NCI-H2081 treated with DMSO at 0.1 percent for 48 hours (cell line): ENCODE results near the gene RAB20.
"Not testable (repeated sequence)": the region's sequence is repeated elsewhere in the genome, so short reads cannot be mapped to it uniquely, and the experiment has no call there.

Experiments
- DNase-seq: peaks from one replicate; lab custom pipeline; 2025; lab: John Stamatoyannopoulos, UW

The RAB20 gene

GRCh38 chr13:110509971-110510786 is 51.3 kb downstream of the RAB20 start:
- no peak for DNase-seq

GRCh38 chr13:110509478-110509926 is 52.0 kb downstream of the RAB20 start:
- no peak for DNase-seq

- DNase-seq: no peak
Measured at GRCh38 chr13:110507678-110508381, 53.7 kb downstream of the RAB20 start.

- no peak for DNase-seq
Measured at GRCh38 chr13:110506859-110507566, 54.5 kb downstream of the RAB20 start.

- DNase-seq: no peak
Measured at GRCh38 chr13:110506396-110506795, 55.1 kb downstream of the RAB20 start.

- DNase-seq: no peak
Measured at GRCh38 chr13:110505594-110505993, 55.9 kb downstream of the RAB20 start.

GRCh38 chr13:110503979-110504499 is 57.5 kb downstream of the RAB20 start:
- no peak for DNase-seq

GRCh38 chr13:110503037-110503901 is 58.3 kb downstream of the RAB20 start:
- no peak for DNase-seq

- DNase-seq: no peak
Measured at GRCh38 chr13:110501188-110501587, 60.3 kb downstream of the RAB20 start.

- DNase-seq: no peak
Measured at GRCh38 chr13:110500341-110500740, 61.2 kb downstream of the RAB20 start.

GRCh38 chr13:110499621-110500281 is 61.8 kb downstream of the RAB20 start:
- DNase-seq: peak; percentile 92

- no peak for DNase-seq
Measured at GRCh38 chr13:110498765-110499164, 62.8 kb downstream of the RAB20 start.

- DNase-seq: no peak
Measured at GRCh38 chr13:110498327-110498726, 63.2 kb downstream of the RAB20 start.

GRCh38 chr13:110497896-110498295 is 63.6 kb downstream of the RAB20 start:
- DNase-seq: not testable (repeated sequence)

GRCh38 chr13:110497003-110497402 is 64.5 kb downstream of the RAB20 start:
- DNase-seq: no peak

GRCh38 chr13:110496281-110496680 is 65.2 kb downstream of the RAB20 start:
- no peak for DNase-seq

- no peak for DNase-seq
Measured at GRCh38 chr13:110495881-110496280, 65.6 kb downstream of the RAB20 start.

- no peak for DNase-seq
Measured at GRCh38 chr13:110495376-110495775, 66.1 kb downstream of the RAB20 start.

GRCh38 chr13:110493613-110494012 is 67.9 kb downstream of the RAB20 start:
- no peak for DNase-seq

GRCh38 chr13:110492679-110493593 is 68.6 kb downstream of the RAB20 start:
- DNase-seq: no peak
